GM12801 (cell line): Measurements from ENCODE around the gene NXNL1.

Experiments
- CTCF ChIP-seq: IDR thresholded peaks from one replicate; pipeline ENCODE4 v1.5.1; 2011; ENCODE audit warnings: control low read depth; ENCODE audit not compliant: insufficient read length; ENCODE audit errors: extremely low read depth

Gene NXNL1

GRCh38 chr19:17489392-17490030, 28.8 kb upstream of the NXNL1 start:
- TF ChIP-seq CTCF: no peak

GRCh38 chr19:17488593-17489391, 28.1 kb upstream of the NXNL1 start:
- no peak for TF ChIP-seq CTCF

- TF ChIP-seq CTCF: no peak
Measured at GRCh38 chr19:17487284-17488121, 26.8 kb upstream of the NXNL1 start.

GRCh38 chr19:17486545-17487240, 26.0 kb upstream of the NXNL1 start:
- TF ChIP-seq CTCF: no peak

GRCh38 chr19:17484520-17485185, 23.9 kb upstream of the NXNL1 start:
- TF ChIP-seq CTCF: no peak

GRCh38 chr19:17483605-17484002, 22.9 kb upstream of the NXNL1 start:
- no peak for TF ChIP-seq CTCF
